DND-41 (cell line): Measurements from ENCODE around the gene TNXB.

ENCODE experiments used
- ATAC-seq: fragments of 200-7000 bp; cut with Tn5 transposase; 3 replicates; pipeline ENCODE4 v1.9.1; 2021; ENCODE audit warnings: low read depth; ENCODE audit not compliant: insufficient read depth
- DNase-seq: peaks from one replicate; pipeline ENCODE4 v3.0.0-alpha.2; 2020
- H2AFZ ChIP-seq: 2 replicates; pipeline ENCODE4 v1.6.0; 2012; ENCODE audit warnings: low read depth, low read length
- H3K27ac ChIP-seq: 2 replicates; pipeline ENCODE4 v1.5.1; 2012; ENCODE audit warnings: low read length, inconsistent platforms
- H3K27me3 ChIP-seq: fragments of 200-600 bp; sonication (generic); 2 replicates; pipeline ENCODE4 v1.6.0; 2012; ENCODE audit warnings: low read length, mild to moderate bottlenecking, inconsistent platforms; ENCODE audit not compliant: insufficient read depth, poor library complexity
- H3K36me3 ChIP-seq: 2 replicates; pipeline ENCODE4 v1.5.1; 2012; ENCODE audit warnings: low read length, inconsistent platforms; ENCODE audit not compliant: insufficient read depth
- H3K4me1 ChIP-seq: 2 replicates; pipeline ENCODE4 v1.5.1; 2012; ENCODE audit warnings: mild to moderate bottlenecking, low read length; ENCODE audit not compliant: insufficient read depth
- H3K4me2 ChIP-seq: 2 replicates; pipeline ENCODE4 v1.6.0; 2012; ENCODE audit warnings: mild to moderate bottlenecking, moderate library complexity, low read length, inconsistent platforms; ENCODE audit not compliant: insufficient read depth
- H3K4me3 ChIP-seq, 2 experiments: fragments of 200-600 bp in 1 of 2; shearing (Covaris generic) in 1 of 2; 2 replicates each; pipeline ENCODE4 v1.5.1; 2012 to 2016; ENCODE audit warnings: inconsistent platforms in 2 of 2, low read length in 2 of 2, mild to moderate bottlenecking in 2 of 2, low read depth in 1 of 2, moderate library complexity in 1 of 2
- H3K79me2 ChIP-seq: 2 replicates; pipeline ENCODE4 v1.6.0; 2012; ENCODE audit warnings: low read length, inconsistent platforms; ENCODE audit not compliant: insufficient read depth
- H3K9ac ChIP-seq: 2 replicates; pipeline ENCODE4 v1.6.0; 2012; ENCODE audit warnings: low read depth, mild to moderate bottlenecking, inconsistent platforms, low read length, moderate library complexity
- H3K9me3 ChIP-seq: 2 replicates; pipeline ENCODE4 v1.5.1; 2012; ENCODE audit warnings: low read length, moderate library complexity, mild to moderate bottlenecking, inconsistent platforms; ENCODE audit not compliant: insufficient read depth, severe bottlenecking
- H4K20me1 ChIP-seq: 2 replicates; pipeline ENCODE4 v1.6.0; 2012; ENCODE audit warnings: low read length; ENCODE audit not compliant: insufficient read depth
- CTCF ChIP-seq: IDR thresholded peaks from 2 replicates; pipeline ENCODE4 v1.5.1; 2012; ENCODE audit warnings: borderline replicate concordance, low read length, moderate library complexity, mild to moderate bottlenecking; ENCODE audit not compliant: poor library complexity, severe bottlenecking; ENCODE audit errors: extremely low read depth
- EZH2 ChIP-seq: IDR thresholded peaks from 3 replicates; pipeline ENCODE4 v1.6.1; 2012; ENCODE audit warnings: borderline replicate concordance, low read depth, mild to moderate bottlenecking, moderate library complexity, low read length, inconsistent platforms; ENCODE audit not compliant: severe bottlenecking

TNXB gene

DNA sequence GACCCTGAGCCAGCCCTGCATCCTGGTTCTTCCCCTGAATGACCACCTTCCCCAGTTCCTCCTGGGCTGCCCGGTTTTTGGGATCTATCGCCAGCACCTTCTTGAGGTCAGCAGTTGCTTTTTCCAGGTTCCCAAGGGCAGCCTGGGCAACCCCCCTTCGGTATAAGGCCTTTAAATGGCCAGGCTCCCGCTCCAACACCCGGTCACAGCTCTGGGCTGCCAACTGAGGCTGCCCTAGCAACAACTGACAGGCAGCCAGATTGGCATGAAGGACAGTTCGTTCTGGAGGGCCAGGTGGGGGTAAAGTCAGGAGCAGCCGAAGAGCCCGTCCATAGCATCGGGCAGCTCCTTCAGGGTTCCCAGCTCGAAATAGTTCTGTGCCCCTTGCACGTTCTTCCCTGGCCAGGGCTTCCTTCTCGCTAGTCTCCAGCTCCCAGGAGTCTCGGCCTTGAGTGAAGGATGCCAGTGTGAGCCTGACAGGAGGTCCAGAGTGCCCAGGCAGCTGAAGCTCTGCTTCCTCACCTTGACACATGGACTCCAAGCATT lies 19.7 kb upstream of the TNXB start:
- ATAC-seq (no peak), DNase-seq (no peak)
- no peak for TF ChIP-seq EZH2
- TF ChIP-seq CTCF, result no peak
- Histone ChIP-seq H3K4me1 (peaks cover 40% of the 10 kb centered on the region), H3K27me3 (no peaks in the 10 kb centered on the region), H3K4me3 (peak overlapping the region; percentile 62 to 91; a peak in 3 of 4 replicates), H4K20me1 (no peaks in the 10 kb centered on the region), H3K9ac (peak overlapping the region; percentile 63), H3K27ac (peak overlapping the region; percentile 69), H3K9me3 (no peaks in the 10 kb centered on the region), H3K36me3 (peaks cover 37% of the 10 kb centered on the region), H2AFZ (peak overlapping the region; percentile 74), H3K4me2 (peak overlapping the region; percentile 93), H3K79me2 (peaks cover 42% of the 10 kb centered on the region)

DNA sequence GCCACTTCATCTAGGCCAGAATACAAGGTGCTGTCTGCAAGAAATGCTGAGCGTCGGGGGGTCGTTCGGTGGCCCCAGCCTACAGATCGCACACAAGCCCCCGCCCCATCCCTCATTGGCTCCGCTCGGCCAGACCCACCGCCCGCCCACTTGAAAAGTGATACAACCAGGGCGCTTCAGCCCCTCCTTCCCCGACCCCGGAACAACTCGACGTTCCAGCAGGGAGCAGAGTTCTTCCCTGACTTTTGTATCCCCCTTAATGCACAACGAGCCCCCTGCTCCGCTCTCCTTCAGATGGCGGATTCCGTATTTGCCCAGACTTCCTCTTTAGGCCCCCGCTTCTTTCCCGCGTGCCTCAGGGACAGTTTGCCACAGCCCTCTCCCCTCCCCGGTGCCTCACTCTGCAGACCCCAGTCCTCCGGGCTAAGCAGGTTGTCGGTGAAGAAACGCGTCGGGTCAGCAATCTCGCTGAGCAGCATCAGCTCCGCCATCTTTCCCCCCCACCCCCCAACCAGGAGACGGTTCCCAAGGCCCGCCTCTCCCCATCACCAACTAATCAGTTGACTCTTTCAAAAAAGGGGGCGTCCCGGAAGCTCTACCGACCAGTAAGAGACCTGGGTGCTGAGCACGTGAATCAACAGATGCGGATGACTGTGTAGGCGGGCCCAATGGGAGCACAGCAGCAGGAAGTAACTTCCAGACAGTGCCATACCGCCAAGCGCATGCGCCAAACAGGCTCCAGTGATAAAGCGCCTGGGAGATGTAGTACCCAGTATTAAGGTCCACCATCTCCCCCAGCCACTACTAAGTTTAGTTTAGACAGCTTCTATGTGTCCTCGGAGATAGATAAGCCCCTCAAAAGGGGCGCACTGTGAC lies 18.8 kb upstream of the TNXB start, which contains the start of gene ATF6B:
Gene ATF6B (minus strand): TSS at position 530 of the 876 bp plus-strand sequence. CDS start 39 bp downstream, at position 491.
- Histone ChIP-seq H3K27ac (peak within 1 kb of the TSS; percentile 97), H3K4me1 (peaks cover 40% of the 10 kb centered on the region), H3K27me3 (no peaks in the 10 kb centered on the region), H3K4me2 (peak within 1 kb of the TSS; percentile 93), H3K9me3 (no peaks in the 10 kb centered on the region), H3K9ac (peak within 1 kb of the TSS; percentile 89), H3K79me2 (peaks cover 42% of the 10 kb centered on the region), H4K20me1 (no peaks in the 10 kb centered on the region), H3K36me3 (peaks cover 41% of the 10 kb centered on the region), H2AFZ (peak within 1 kb of the TSS; percentile 94), H3K4me3 (peak within 1 kb of the TSS; percentile 82 to 91)
- peak; percentile 94 for ATAC-seq
- no peak for TF ChIP-seq EZH2
- TF ChIP-seq CTCF, result no peak
- DNase-seq, result peak; percentile 99

GRCh38 chr6:32127409-32127716 lies 18.2 kb upstream of the TNXB start:
- peak overlapping the region; percentile 78 for H3K4me2 ChIP-seq
- no peaks in the 10 kb centered on the region for H3K27me3 ChIP-seq
- ATAC-seq (no peak), DNase-seq (no peak)
- H3K79me2 ChIP-seq, result peaks cover 42% of the 10 kb centered on the region
- H3K9ac ChIP-seq, result peak overlapping the region; percentile 89
- H2AFZ ChIP-seq, result peak overlapping the region; percentile 94
- TF ChIP-seq CTCF (no peak), EZH2 (no peak)
- no peaks in the 10 kb centered on the region for H3K9me3 ChIP-seq
- H3K27ac ChIP-seq, result peak overlapping the region; percentile 97
- peaks cover 40% of the 10 kb centered on the region for H3K4me1 ChIP-seq
- peak overlapping the region; percentile 82 to 91; a peak in 3 of 4 replicates for H3K4me3 ChIP-seq
- peaks cover 44% of the 10 kb centered on the region for H3K36me3 ChIP-seq
- no peaks in the 10 kb centered on the region for H4K20me1 ChIP-seq
